IPS-NIHi7 (cell line): ENCODE results near the gene MEF2A.

ENCODE experiments used
- DNase-seq: peaks from one replicate; pipeline ENCODE4 v3.0.0; 2012; ENCODE audit warnings: mixed read lengths; ENCODE audit errors: extremely low spot score

The MEF2A gene

DNA sequence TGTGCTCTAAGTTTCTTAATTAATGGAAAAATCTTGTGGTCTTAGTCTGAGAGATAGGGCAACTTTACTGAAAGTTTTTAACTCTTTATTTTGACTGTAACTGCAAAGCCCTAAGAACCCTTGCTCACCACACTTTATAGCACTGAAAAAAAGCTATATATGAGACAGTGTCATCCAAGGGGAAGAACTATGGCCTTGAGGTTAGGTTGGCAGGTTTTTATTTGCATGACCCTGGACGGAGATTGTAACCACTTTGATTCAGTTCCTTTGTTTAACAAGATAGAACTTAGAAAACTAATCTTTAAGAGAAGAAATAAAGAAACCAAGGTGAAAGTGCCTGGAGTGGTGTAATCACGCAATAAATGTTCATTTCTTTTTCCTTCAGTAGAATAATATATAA is 198.0 kb downstream of the MEF2A start:
- no peak for DNase-seq

DNA sequence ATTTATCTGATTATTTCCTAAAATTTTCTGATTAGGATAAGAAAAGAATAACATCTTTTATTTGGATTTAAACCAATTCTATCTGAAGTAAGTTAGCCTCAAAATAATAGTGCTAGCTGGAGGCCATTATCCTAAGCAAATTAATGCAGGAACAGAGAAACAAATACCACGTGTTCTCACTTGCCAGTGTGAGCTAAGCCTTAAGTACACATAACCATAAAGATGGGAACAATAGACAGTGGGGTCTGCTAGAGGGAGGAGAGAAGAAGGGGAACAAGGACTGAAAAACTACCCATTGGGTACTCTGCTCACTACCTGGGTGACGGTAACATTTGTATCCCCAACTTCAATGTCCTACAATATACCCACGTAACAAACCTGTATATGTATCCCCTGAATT is 198.7 kb downstream of the MEF2A start:
- DNase-seq, result no peak
